OCI-LY7 (cell line): ENCODE data around the gene FLRT2. TPM values are rescaled to one million over a fixed set of nuclear protein-coding genes. Genes with fewer than 3 reads are reported as not detected.

ENCODE experiments used
- BruUV-seq: library from RNA; stranded (reverse); fragments of 400-500 nt; replicated peaks from 2 replicates; lab custom pipeline; 2021; lab: Mats Ljungman, UMichigan
- CTCF ChIA-PET: fragments of 300-600 bp; sonication (Branson Sonifier 250); formaldehyde crosslinking; loops from one replicate; lab custom pipeline; 2022; ENCODE audit warnings: antibody characterized with exemption; ENCODE audit not compliant: unreplicated experiment; lab: Charles Lee
- POLR2A ChIA-PET: fragments of 300-600 bp; sonication (Branson Sonifier 250); formaldehyde crosslinking; loops from one replicate; lab custom pipeline; 2022; ENCODE audit warnings: antibody characterized with exemption; lab: Charles Lee
- DNase-seq: peaks from one replicate; pipeline ENCODE4 v3.0.0-alpha.2; 2015; ENCODE audit warnings: low spot score
- H2AFZ ChIP-seq: fragments of 200-600 bp; sonication (generic), shearing (Covaris generic); 2 replicates; pipeline ENCODE4 v1.6.1; 2014; ENCODE audit warnings: mild to moderate bottlenecking, antibody characterized with exemption, low read length, moderate library complexity
- H3K27ac ChIP-seq: fragments of 200-600 bp; sonication (generic); 2 replicates; pipeline ENCODE4 v1.5.1; 2014; ENCODE audit warnings: mixed run types, low read depth, mild to moderate bottlenecking, moderate library complexity, low read length, inconsistent platforms; ENCODE audit not compliant: poor library complexity, severe bottlenecking
- H3K36me3 ChIP-seq: fragments of 200-600 bp; sonication (generic); 2 replicates; pipeline ENCODE4 v1.6.1; 2014; ENCODE audit warnings: mild to moderate bottlenecking, antibody characterized with exemption, low read length, moderate library complexity, mixed read lengths; ENCODE audit not compliant: insufficient read depth
- H3K4me1 ChIP-seq: fragments of 200-600 bp; sonication (generic); 2 replicates; pipeline ENCODE4 v1.5.1; 2014; ENCODE audit warnings: mild to moderate bottlenecking, low read length; ENCODE audit not compliant: insufficient read depth, poor library complexity, severe bottlenecking
- H3K4me2 ChIP-seq: fragments of 200-600 bp; sonication (generic); 2 replicates; pipeline ENCODE4 v1.6.1; 2014; ENCODE audit warnings: mild to moderate bottlenecking, low read length
- H3K4me3 ChIP-seq: fragments of 200-600 bp; sonication (generic); 2 replicates; pipeline ENCODE4 v1.5.1; 2014; ENCODE audit warnings: mild to moderate bottlenecking, low read depth, low read length; ENCODE audit not compliant: poor library complexity, severe bottlenecking
- H3K79me2 ChIP-seq: fragments of 200-600 bp; sonication (generic); 2 replicates; pipeline ENCODE4 v1.6.1; 2016; ENCODE audit warnings: low read depth, mild to moderate bottlenecking, low read length, moderate library complexity, mixed read lengths; ENCODE audit not compliant: insufficient read depth
- H3K9me2 ChIP-seq: fragments of 200-600 bp; sonication (generic); 2 replicates; pipeline ENCODE4 v1.6.1; 2016; ENCODE audit warnings: mild to moderate bottlenecking, low read length, mixed read lengths; ENCODE audit not compliant: insufficient read depth
- H3K9me3 ChIP-seq: fragments of 200-600 bp; sonication (generic); 2 replicates; pipeline ENCODE4 v1.6.1; 2014; ENCODE audit warnings: mild to moderate bottlenecking, mixed run types, low read length, mixed read lengths
- H4K20me1 ChIP-seq: fragments of 200-600 bp; sonication (generic); 2 replicates; pipeline ENCODE4 v1.6.1; 2014; ENCODE audit warnings: mild to moderate bottlenecking, antibody characterized with exemption, low read length, moderate library complexity, mixed read lengths; ENCODE audit not compliant: insufficient read depth
- EZH2phosphoT487 ChIP-seq: fragments of 200-600 bp; sonication (generic); IDR thresholded peaks from 2 replicates; pipeline ENCODE4 v1.6.1; 2018; ENCODE audit warnings: low read depth, borderline replicate concordance, mild to moderate bottlenecking, mixed run types, antibody characterized with exemption, low read length, moderate library complexity, mixed read lengths
- intact Hi-C: fragments of 100-400 bp; cut with micrococcal nuclease; formaldehyde crosslinking; loops from one replicate; pipeline ENCODE4 v1.10.0; 2022; ENCODE audit not compliant: unreplicated experiment
- total RNA-seq, 2 experiments: library from RNA; depleted of rRNA in 1 of 2; stranded (reverse); fragments of >200 nt in 1 of 2; shearing (Covaris generic) in 1 of 2; gene quantifications; 2 replicates each; pipeline ENCODE4 v1.2.3, GENCODE V29; 2014 to 2022
- TF ChIP-seq, protein P1 (sequence below): fragments of 200-600 bp; sonication (generic); conservative IDR thresholded peaks from 2 replicates; pipeline ENCODE4 v1.5.1; 2014; ENCODE audit warnings: mild to moderate bottlenecking, antibody characterized with exemption, low read length, moderate library complexity, mixed read lengths

The FLRT2 gene
- total RNA-seq, 2 experiments from 2014 or later = not detected

DNA sequence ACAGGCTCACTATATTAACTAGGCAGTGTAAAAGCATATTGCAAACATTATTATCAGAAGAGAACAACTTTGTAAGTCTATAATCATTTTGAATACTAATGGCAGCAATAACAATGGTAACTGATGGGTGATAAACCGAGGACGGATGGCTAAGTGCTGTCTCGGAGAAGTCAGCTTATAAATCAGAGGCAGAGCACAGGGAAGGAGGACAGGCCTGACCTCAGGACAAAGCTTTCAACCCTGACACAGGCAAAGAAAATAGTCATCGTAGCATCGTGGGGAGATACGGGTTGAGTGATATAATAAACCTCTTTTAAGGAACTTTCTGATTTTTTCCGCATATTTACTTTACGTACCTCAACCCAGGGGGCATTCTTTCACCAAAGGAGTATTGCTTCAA, 48.4 kb downstream of the FLRT2 start:
- H3K27ac ChIP-seq = no peak overlapping the region
- H3K9me2 ChIP-seq = no peaks in the 10 kb centered on the region
- no peak overlapping the region for H3K4me2 ChIP-seq
- CTCF ChIA-PET = no interaction called here
- H3K79me2 ChIP-seq = no peaks in the 10 kb centered on the region
- no peaks in the 10 kb centered on the region for H4K20me1 ChIP-seq
- intact Hi-C loops = no loop called here
- BruUV-seq = no TSS peak
- H3K9me3 ChIP-seq = no peaks in the 10 kb centered on the region
- no peaks in the 10 kb centered on the region for H3K36me3 ChIP-seq
- no peak for DNase-seq
- H3K4me1 ChIP-seq = no peaks in the 10 kb centered on the region
- POLR2A ChIA-PET = no interaction called here
- H3K4me3 ChIP-seq = no peak overlapping the region
- H2AFZ ChIP-seq = no peak overlapping the region
- TF ChIP-seq, protein P1, sequence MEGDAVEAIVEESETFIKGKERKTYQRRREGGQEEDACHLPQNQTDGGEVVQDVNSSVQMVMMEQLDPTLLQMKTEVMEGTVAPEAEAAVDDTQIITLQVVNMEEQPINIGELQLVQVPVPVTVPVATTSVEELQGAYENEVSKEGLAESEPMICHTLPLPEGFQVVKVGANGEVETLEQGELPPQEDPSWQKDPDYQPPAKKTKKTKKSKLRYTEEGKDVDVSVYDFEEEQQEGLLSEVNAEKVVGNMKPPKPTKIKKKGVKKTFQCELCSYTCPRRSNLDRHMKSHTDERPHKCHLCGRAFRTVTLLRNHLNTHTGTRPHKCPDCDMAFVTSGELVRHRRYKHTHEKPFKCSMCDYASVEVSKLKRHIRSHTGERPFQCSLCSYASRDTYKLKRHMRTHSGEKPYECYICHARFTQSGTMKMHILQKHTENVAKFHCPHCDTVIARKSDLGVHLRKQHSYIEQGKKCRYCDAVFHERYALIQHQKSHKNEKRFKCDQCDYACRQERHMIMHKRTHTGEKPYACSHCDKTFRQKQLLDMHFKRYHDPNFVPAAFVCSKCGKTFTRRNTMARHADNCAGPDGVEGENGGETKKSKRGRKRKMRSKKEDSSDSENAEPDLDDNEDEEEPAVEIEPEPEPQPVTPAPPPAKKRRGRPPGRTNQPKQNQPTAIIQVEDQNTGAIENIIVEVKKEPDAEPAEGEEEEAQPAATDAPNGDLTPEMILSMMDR = no peak
- TF ChIP-seq EZH2phosphoT487 = no peak

DNA sequence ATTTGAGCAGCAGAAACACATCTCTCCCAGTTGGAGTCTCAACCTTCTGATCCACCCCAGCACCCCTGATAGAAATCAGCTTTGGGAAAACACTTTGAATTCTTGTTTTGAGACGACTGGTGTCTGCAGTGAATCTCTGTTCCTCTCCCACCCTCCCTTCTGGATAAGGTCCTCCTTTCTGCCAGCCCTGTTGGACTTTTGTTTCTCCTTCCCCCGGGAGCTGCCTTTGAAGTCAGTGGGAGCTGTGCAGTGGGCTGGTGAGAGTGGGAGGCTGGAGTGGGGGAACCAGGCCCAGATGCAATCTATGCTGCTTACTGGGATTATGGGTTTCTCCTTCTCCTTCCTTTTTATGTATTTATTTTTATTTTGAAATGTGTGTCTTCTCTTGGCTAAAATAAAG, 49.0 kb downstream of the FLRT2 start:
- no peak overlapping the region for H3K4me3 ChIP-seq
- BruUV-seq = no TSS peak
- H3K9me3 ChIP-seq = no peaks in the 10 kb centered on the region
- H3K36me3 ChIP-seq = no peaks in the 10 kb centered on the region
- no peaks in the 10 kb centered on the region for H4K20me1 ChIP-seq
- H3K79me2 ChIP-seq = no peaks in the 10 kb centered on the region
- intact Hi-C loops = no loop called here
- ChIA-PET CTCF (no interaction called here), POLR2A (no interaction called here)
- no peaks in the 10 kb centered on the region for H3K4me1 ChIP-seq
- no peak overlapping the region for H3K27ac ChIP-seq
- TF ChIP-seq, protein P1 = no peak
- TF ChIP-seq EZH2phosphoT487 = no peak
- no peak overlapping the region for H3K4me2 ChIP-seq
- H3K9me2 ChIP-seq = no peaks in the 10 kb centered on the region
- no peak for DNase-seq
- no peak overlapping the region for H2AFZ ChIP-seq

DNA sequence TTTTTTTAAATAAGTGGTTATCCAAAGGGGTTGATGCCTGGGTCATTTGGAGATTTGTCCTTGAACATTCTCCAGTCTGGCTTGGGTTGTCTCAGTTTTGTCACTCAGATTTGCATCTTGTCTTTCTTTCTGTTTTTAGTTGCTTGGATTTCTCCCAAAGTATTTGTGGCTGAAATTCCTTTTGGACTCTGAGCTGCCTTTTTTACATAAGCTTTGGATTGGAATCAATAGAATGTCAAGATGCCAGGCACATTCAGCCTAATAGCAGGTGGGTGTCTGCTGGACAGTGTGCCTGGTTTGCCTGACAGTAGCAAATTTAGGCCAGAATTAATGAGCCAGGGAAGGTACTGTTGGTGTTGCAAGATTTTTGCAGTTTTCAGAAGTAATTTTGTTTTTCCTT, 50.0 kb downstream of the FLRT2 start:
- no peaks in the 10 kb centered on the region for H3K4me1 ChIP-seq
- no peaks in the 10 kb centered on the region for H3K36me3 ChIP-seq
- no peaks in the 10 kb centered on the region for H4K20me1 ChIP-seq
- no peak overlapping the region for H3K27ac ChIP-seq
- TF ChIP-seq, protein P1 = no peak
- no peak for TF ChIP-seq EZH2phosphoT487
- no TSS peak for BruUV-seq
- no peak overlapping the region for H3K4me2 ChIP-seq
- no peak for DNase-seq
- H2AFZ ChIP-seq = no peak overlapping the region
- no peak overlapping the region for H3K4me3 ChIP-seq
- ChIA-PET CTCF (no interaction called here), POLR2A (interaction anchor here (0.6 kb wide), 1 partner anchor 1914 kb away, joined by 8 read pairs; no protein-coding TSS in a partner anchor)
- H3K9me3 ChIP-seq = no peaks in the 10 kb centered on the region
- H3K79me2 ChIP-seq = no peaks in the 10 kb centered on the region
- intact Hi-C loops = no loop called here
- no peaks in the 10 kb centered on the region for H3K9me2 ChIP-seq
